ENCODE results near the gene CSTPP1.

The CSTPP1 gene

GRCh38 chr11:47163193-47163592, 226.6 kb downstream of the CSTPP1 start:
- no peaks in the 10 kb centered on the region for H3K9me3 ChIP-seq (ENCODE audit: control extremely low read depth in 1 of 5, control insufficient read depth in 4 of 5, insufficient read depth in 2 of 5, low read depth in 1 of 5, low read length in 4 of 5)
- no peak overlapping the region for H3K27ac ChIP-seq (ENCODE audit: insufficient read depth in 1 of 2, low read depth in 1 of 2, low read length in 2 of 2, poor library complexity in 1 of 2, severe bottlenecking in 2 of 2)
- H3K36me3 ChIP-seq (ENCODE audit: control insufficient read depth in 4 of 4, insufficient read depth in 4 of 4, low read length in 3 of 4) = peaks cover 16 to 66% (median 51%) of the 10 kb centered on the region in 4 experiments
- H3K4me3 ChIP-seq (ENCODE audit: control insufficient read depth in 1 of 7, extremely low read depth in 1 of 7, insufficient read depth in 4 of 7, low read depth in 2 of 7, low read length in 6 of 7) = no peak overlapping the region
- WGBS (ENCODE audit: insufficient coverage) = 90% methylated on average over 1 of the region's 3 CpGs
- ChIA-PET POLR2A (interaction anchor here (0.6 to 1.3 kb wide), 3 partner anchors 175 to 1152 kb away, joined by 3 to 4 read pairs (median 3); no protein-coding TSS in a partner anchor), CTCF (interaction anchor here (0.7 to 6.0 kb wide), 14 partner anchors 8 to 284 kb away, joined by 3 to 53 read pairs (median 6); partner anchors contain the start of gene NR1H3)
- H3K4me1 ChIP-seq (ENCODE audit: control extremely low read depth in 1 of 4, control insufficient read depth in 4 of 4, insufficient read depth in 4 of 4, low read length in 3 of 4) = peaks cover 0 to 7% (median 5%) of the 10 kb centered on the region in 4 experiments
- H3K27me3 ChIP-seq (replicated peaks in 2 of 5; ENCODE audit: control insufficient read depth in 4 of 5, insufficient read depth in 5 of 5, low read length in 4 of 5) = no peaks in the 10 kb centered on the region
- DNase-seq = no peak

- 94% methylated on average over 15 of the region's 15 CpGs for WGBS (ENCODE audit: insufficient coverage)
- no peak for DNase-seq
- POLR2A ChIA-PET = interaction anchor here (0.6 to 1.3 kb wide), 3 partner anchors 50 to 258 kb away, joined by 3 to 9 read pairs (median 3); no protein-coding TSS in a partner anchor
- Histone ChIP-seq H3K4me3 (ENCODE audit: control insufficient read depth in 1 of 7, extremely low read depth in 1 of 7, insufficient read depth in 4 of 7, low read depth in 2 of 7, low read length in 6 of 7) (no peak overlapping the region), H3K27ac (ENCODE audit: insufficient read depth in 1 of 2, low read depth in 1 of 2, low read length in 2 of 2, poor library complexity in 1 of 2, severe bottlenecking in 2 of 2) (no peak overlapping the region), H3K9me3 (ENCODE audit: control extremely low read depth in 1 of 5, control insufficient read depth in 4 of 5, insufficient read depth in 2 of 5, low read depth in 1 of 5, low read length in 4 of 5) (no peaks in the 10 kb centered on the region), H3K4me1 (ENCODE audit: control extremely low read depth in 1 of 4, control insufficient read depth in 4 of 4, insufficient read depth in 4 of 4, low read length in 3 of 4) (no peaks in the 10 kb centered on the region), H3K27me3 (replicated peaks in 2 of 5; ENCODE audit: control insufficient read depth in 4 of 5, insufficient read depth in 5 of 5, low read length in 4 of 5) (no peaks in the 10 kb centered on the region), H3K36me3 (ENCODE audit: control insufficient read depth in 4 of 4, insufficient read depth in 4 of 4, low read length in 3 of 4) (peaks cover 16 to 69% (median 57%) of the 10 kb centered on the region in 4 experiments)
- CTCF ChIA-PET = interaction anchor here (0.7 to 6.0 kb wide), 10 partner anchors 9 to 282 kb away, joined by 3 to 53 read pairs (median 4); partner anchors contain the start of gene NR1H3
Measured at GRCh38 chr11:47163898-47164297, 227.3 kb downstream of the CSTPP1 start.

GRCh38 chr11:47164321-47164720, 227.8 kb downstream of the CSTPP1 start:
- POLR2A ChIA-PET = interaction anchor here (0.6 to 1.3 kb wide), 3 partner anchors 50 to 258 kb away, joined by 3 to 9 read pairs (median 3); no protein-coding TSS in a partner anchor
- Histone ChIP-seq H3K36me3 (ENCODE audit: control insufficient read depth in 4 of 4, insufficient read depth in 4 of 4, low read length in 3 of 4) (peaks cover 16 to 71% (median 59%) of the 10 kb centered on the region in 4 experiments), H3K4me1 (ENCODE audit: control extremely low read depth in 1 of 4, control insufficient read depth in 4 of 4, insufficient read depth in 4 of 4, low read length in 3 of 4) (no peaks in the 10 kb centered on the region)

GRCh38 chr11:47165253-47165840, 228.8 kb downstream of the CSTPP1 start:
- ChIA-PET CTCF (interaction anchor here (0.6 to 6.0 kb wide), 7 partner anchors 10 to 532 kb away, joined by 3 to 53 read pairs (median 4); no protein-coding TSS in a partner anchor), POLR2A (interaction anchor here (0.6 kb wide), 1 partner anchor 124 kb away, joined by 3 read pairs; no protein-coding TSS in a partner anchor)
- DNase-seq = no peak
- WGBS (ENCODE audit: insufficient coverage) = 94% methylated on average over 11 of the region's 16 CpGs
- Histone ChIP-seq H3K27ac (ENCODE audit: insufficient read depth in 1 of 2, low read depth in 1 of 2, low read length in 2 of 2, poor library complexity in 1 of 2, severe bottlenecking in 2 of 2) (no peak overlapping the region), H3K9me3 (ENCODE audit: control extremely low read depth in 1 of 5, control insufficient read depth in 4 of 5, insufficient read depth in 2 of 5, low read depth in 1 of 5, low read length in 4 of 5) (no peaks in the 10 kb centered on the region), H3K27me3 (replicated peaks in 2 of 5; ENCODE audit: control insufficient read depth in 4 of 5, insufficient read depth in 5 of 5, low read length in 4 of 5) (no peaks in the 10 kb centered on the region), H3K4me1 (ENCODE audit: control extremely low read depth in 1 of 4, control insufficient read depth in 4 of 4, insufficient read depth in 4 of 4, low read length in 3 of 4) (no peaks in the 10 kb centered on the region), H3K4me3 (ENCODE audit: control insufficient read depth in 1 of 7, extremely low read depth in 1 of 7, insufficient read depth in 4 of 7, low read depth in 2 of 7, low read length in 6 of 7) (no peak overlapping the region), H3K36me3 (ENCODE audit: control insufficient read depth in 4 of 4, insufficient read depth in 4 of 4, low read length in 3 of 4) (peaks cover 15 to 75% (median 60%) of the 10 kb centered on the region in 4 experiments)

More at GRCh38 chr11:47164321-47164720, 227.8 kb downstream of the CSTPP1 start:
- CTCF ChIA-PET = interaction anchor here (0.7 to 6.0 kb wide), 4 partner anchors 8 to 279 kb away, joined by 3 to 53 read pairs (median 19); no protein-coding TSS in a partner anchor
- H3K27me3 ChIP-seq (replicated peaks in 2 of 5; ENCODE audit: control insufficient read depth in 4 of 5, insufficient read depth in 5 of 5, low read length in 4 of 5) = no peaks in the 10 kb centered on the region
- no peak for DNase-seq
- no CpG with 5 or more reads among the region's 4 CpGs for WGBS (ENCODE audit: insufficient coverage)
- H3K4me3 ChIP-seq (ENCODE audit: control insufficient read depth in 1 of 7, extremely low read depth in 1 of 7, insufficient read depth in 4 of 7, low read depth in 2 of 7, low read length in 6 of 7) = no peak overlapping the region
- no peak overlapping the region for H3K27ac ChIP-seq (ENCODE audit: insufficient read depth in 1 of 2, low read depth in 1 of 2, low read length in 2 of 2, poor library complexity in 1 of 2, severe bottlenecking in 2 of 2)
- H3K9me3 ChIP-seq (ENCODE audit: control extremely low read depth in 1 of 5, control insufficient read depth in 4 of 5, insufficient read depth in 2 of 5, low read depth in 1 of 5, low read length in 4 of 5) = no peaks in the 10 kb centered on the region

- H3K36me3 ChIP-seq (ENCODE audit: control insufficient read depth in 4 of 4, insufficient read depth in 4 of 4, low read length in 3 of 4) = peaks cover 15 to 84% (median 68%) of the 10 kb centered on the region in 4 experiments
- no peaks in the 10 kb centered on the region for H3K4me1 ChIP-seq (ENCODE audit: control extremely low read depth in 1 of 4, control insufficient read depth in 4 of 4, insufficient read depth in 4 of 4, low read length in 3 of 4)
- POLR2A ChIA-PET = no interaction called here
- no peak overlapping the region for H3K4me3 ChIP-seq (ENCODE audit: control insufficient read depth in 1 of 7, extremely low read depth in 1 of 7, insufficient read depth in 4 of 7, low read depth in 2 of 7, low read length in 6 of 7)
- H3K9me3 ChIP-seq (ENCODE audit: control extremely low read depth in 1 of 5, control insufficient read depth in 4 of 5, insufficient read depth in 2 of 5, low read depth in 1 of 5, low read length in 4 of 5) = no peaks in the 10 kb centered on the region
- no peak for DNase-seq
- H3K27me3 ChIP-seq (replicated peaks in 2 of 5; ENCODE audit: control insufficient read depth in 4 of 5, insufficient read depth in 5 of 5, low read length in 4 of 5) = no peaks in the 10 kb centered on the region
- 94% methylated on average over 3 of the region's 5 CpGs for WGBS (ENCODE audit: insufficient coverage)
- CTCF ChIA-PET = interaction anchor here (0.6 to 2.1 kb wide), 3 partner anchors 11 to 250 kb away, joined by 3 to 4 read pairs (median 3); no protein-coding TSS in a partner anchor
- H3K27ac ChIP-seq (ENCODE audit: insufficient read depth in 1 of 2, low read depth in 1 of 2, low read length in 2 of 2, poor library complexity in 1 of 2, severe bottlenecking in 2 of 2) = no peak overlapping the region
Measured at GRCh38 chr11:47166368-47166767, 229.8 kb downstream of the CSTPP1 start.

- Histone ChIP-seq H3K36me3 (ENCODE audit: control insufficient read depth in 4 of 4, insufficient read depth in 4 of 4, low read length in 3 of 4) (peaks cover 17 to 87% (median 69%) of the 10 kb centered on the region in 4 experiments), H3K9me3 (ENCODE audit: control extremely low read depth in 1 of 5, control insufficient read depth in 4 of 5, insufficient read depth in 2 of 5, low read depth in 1 of 5, low read length in 4 of 5) (no peaks in the 10 kb centered on the region), H3K27me3 (replicated peaks in 2 of 5; ENCODE audit: control insufficient read depth in 4 of 5, insufficient read depth in 5 of 5, low read length in 4 of 5) (no peaks in the 10 kb centered on the region), H3K4me3 (ENCODE audit: control insufficient read depth in 1 of 7, extremely low read depth in 1 of 7, insufficient read depth in 4 of 7, low read depth in 2 of 7, low read length in 6 of 7) (no peak overlapping the region), H3K27ac (ENCODE audit: insufficient read depth in 1 of 2, low read depth in 1 of 2, low read length in 2 of 2, poor library complexity in 1 of 2, severe bottlenecking in 2 of 2) (no peak overlapping the region), H3K4me1 (ENCODE audit: control extremely low read depth in 1 of 4, control insufficient read depth in 4 of 4, insufficient read depth in 4 of 4, low read length in 3 of 4) (peaks cover 2 to 18% (median 14%) of the 10 kb centered on the region in 4 experiments)
- ChIA-PET POLR2A (no interaction called here), CTCF (interaction anchor here (0.6 to 3.7 kb wide), 6 partner anchors 8 to 575 kb away, joined by 3 to 26 read pairs (median 10); no protein-coding TSS in a partner anchor)
- no peak for DNase-seq
- 98% methylated on average over 15 of the region's 16 CpGs for whole genome bisulfite sequencing (ENCODE audit: insufficient coverage)
Measured at GRCh38 chr11:47171061-47171838, 234.7 kb downstream of the CSTPP1 start.

Data from common myeloid progenitor, CD34-positive (primary cell).